GM19395 (cell line): ENCODE measurements around the gene PLK5.
"Not testable (repeated sequence)": the region's sequence is repeated elsewhere in the genome, so short reads cannot be mapped to it uniquely, and the experiment has no call there.

Source experiments
- ATAC-seq: cut with Tn5 transposase; IDR thresholded peaks from one replicate; pipeline ENCODE4 v1.9.1; 2021; ENCODE audit warnings: mild to moderate bottlenecking, moderate library complexity; ENCODE audit not compliant: unreplicated experiment

The PLK5 gene

DNA sequence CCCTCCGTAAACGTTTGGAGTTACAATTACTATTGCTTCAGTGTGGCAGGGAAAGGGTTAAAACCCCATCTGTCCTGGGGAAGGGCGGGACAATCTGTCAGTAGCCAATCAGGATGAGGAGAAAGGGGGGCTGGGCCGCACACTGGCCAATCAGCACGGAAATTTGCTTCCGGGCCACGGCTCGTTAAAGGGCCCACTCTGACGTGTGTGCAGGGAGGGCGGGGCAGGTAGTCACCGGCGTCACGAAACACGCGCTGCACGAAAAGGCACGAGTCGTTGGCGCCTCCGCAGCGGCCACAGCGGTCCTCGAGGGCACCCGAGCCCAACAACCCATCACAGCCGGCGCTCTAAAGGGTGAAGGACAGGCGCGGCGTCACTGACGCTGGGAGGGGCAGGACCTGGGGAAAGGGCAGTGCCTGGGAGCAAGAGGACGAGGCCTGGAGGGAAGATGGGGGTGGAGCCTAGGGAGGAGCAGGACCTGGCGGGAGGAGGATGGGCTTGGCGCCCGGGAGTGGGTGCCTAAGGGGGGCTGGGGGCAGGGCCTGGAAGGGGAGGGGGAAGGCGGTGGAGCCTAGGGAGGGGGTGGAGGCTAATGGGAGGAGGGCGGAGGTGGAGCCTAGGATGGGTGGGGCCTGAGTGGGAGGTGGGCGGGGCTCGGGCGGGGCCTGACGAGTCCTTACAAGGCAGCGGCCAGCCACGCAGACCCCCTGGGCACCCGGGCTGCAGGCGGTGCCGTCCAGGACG, 15.9 kb upstream of the PLK5 start:
- no peak for ATAC-seq

DNA sequence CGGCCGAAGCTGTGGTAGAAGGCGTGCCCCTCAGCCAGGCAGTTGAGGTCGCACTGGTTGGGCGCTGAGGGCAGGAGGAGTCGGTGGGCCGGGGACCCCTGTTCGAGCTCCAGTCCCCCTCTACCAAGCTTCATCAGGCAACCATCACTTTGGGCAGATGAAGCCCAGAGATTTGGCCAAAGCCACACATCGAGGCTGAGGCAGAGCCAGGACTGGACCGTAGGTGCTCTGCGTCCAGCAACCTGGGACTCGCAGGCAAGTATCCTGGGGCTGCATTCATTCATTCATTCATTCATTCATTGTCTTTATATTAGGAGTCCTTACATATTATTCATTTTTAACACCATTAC, 15.4 kb upstream of the PLK5 start:
- no peak for ATAC-seq

DNA sequence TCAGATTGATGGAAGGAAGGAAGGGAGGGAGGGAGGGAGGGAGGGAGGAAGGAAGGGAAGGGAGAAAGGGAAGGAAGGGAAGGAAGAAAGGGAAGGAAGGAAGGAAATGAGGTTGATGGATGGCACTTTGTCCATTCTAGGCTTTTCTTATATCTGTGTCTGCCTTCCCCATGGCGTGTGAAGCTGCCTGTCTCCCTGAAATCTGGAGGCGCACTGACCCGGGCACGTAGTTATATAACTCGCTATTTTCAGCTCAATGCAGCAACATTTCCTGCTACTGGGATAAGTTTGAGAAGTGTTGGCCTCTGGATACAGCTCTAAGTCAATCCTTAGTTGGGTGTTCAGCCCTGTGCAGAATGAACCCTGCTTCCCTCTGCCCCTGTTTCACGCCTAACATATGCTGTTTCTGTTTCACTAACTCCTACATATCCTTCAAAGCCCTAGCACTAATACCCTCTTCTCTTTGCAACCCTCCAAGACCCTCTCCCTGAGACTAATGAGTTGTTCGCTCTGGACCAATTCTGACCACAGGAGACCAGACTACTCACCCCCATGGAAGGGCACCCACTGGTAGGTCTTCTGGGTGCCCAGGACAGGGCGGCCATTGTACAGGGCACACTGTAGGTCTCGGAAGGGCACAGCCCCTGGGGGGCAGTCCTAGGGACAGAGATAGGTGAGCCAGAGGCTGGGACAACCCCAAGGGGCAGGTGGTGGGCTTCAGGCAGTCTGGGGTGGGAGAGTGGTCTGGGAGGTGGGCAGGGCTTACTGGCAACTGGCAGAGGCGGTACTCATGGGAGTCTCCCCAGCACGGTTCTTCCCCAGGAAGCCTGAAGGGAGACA, 14.1 kb upstream of the PLK5 start:
- no peak for ATAC-seq

DNA sequence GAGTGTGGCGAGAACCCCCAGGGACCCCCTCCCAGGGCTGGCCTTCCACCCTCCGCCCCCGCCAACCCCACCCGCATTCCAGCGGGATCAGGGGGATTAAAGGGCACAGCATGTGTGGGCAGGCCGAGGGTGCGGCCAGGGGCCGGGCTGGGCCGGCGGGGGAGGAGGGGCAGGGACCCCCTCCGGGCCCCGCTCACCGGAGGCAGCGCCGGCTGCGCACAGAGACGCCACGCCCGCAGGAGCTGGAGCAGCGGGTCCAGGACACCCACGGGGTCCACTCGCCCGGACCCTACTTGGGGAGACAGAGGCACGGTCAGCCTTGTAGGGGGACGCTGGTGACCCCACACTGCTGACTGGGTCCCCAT, 13.5 kb upstream of the PLK5 start:
- ATAC-seq, result no peak

DNA sequence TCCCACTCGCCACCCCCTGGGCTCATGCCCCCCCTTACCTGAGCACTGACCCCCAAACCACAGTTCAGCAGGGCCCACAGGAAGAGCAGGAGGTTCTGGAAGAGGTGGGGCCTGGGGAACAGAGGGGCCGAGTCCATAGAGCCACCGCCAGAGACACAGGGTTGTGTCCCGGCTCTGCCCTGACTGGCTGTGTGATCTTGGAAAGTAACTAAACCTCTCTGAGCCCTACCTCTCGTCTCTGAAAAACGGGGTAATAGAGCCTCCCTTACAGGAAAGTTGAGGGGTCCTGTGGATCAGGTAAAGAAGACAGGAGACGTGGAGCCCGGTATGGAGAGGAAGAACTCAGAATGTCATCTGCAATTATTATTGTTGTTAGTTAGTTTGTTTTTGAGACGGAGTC, 13.1 kb upstream of the PLK5 start:
- ATAC-seq, result no peak

DNA sequence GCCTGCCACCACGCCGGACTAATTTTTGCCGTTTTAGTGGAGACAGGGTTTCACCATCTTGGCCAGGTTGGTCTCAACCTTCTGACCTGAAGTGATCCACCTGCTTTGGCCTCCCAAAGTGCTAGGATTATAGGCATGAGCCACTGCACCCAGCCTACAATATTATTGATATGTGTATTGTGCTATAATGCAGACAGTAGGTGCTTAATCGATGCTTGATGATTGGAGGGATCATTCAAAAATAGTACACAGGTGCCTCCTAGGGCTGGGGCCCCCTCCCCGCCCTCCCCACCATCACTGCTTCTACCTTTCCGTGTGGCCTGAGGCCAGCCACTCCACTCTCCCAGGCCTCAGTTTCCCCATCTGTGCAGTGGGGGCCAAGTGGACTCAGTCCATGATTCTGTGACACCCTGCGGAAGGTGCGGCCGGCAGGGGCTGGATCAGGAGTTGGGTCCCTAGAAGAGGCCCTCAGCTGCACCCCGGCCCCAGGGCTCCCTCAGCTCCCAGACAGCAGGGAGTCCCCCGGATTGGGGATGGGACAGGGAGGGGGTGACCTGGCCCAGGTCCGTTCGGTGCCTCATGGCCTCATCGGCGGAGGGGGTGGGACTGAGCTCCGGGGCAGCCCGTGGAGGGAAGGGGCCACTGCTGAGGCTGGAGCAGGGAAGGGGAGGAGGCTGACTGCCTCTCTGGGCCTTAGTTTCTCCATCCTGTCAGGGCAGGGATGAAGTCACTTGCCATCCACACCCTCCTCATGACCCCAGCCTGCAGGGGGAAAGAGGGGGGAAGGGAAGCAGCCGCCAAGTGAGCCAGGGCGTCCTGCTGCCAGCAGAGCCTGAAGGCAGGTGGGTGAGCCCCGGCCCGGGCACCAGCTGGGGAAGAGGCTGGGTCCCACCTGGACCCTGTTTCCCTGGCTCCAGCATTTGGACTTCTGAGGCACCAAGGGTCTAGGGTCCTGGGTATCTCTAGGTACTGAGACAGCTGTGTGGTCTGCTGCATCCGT, 12.3 kb upstream of the PLK5 start:
- no peak for ATAC-seq

DNA sequence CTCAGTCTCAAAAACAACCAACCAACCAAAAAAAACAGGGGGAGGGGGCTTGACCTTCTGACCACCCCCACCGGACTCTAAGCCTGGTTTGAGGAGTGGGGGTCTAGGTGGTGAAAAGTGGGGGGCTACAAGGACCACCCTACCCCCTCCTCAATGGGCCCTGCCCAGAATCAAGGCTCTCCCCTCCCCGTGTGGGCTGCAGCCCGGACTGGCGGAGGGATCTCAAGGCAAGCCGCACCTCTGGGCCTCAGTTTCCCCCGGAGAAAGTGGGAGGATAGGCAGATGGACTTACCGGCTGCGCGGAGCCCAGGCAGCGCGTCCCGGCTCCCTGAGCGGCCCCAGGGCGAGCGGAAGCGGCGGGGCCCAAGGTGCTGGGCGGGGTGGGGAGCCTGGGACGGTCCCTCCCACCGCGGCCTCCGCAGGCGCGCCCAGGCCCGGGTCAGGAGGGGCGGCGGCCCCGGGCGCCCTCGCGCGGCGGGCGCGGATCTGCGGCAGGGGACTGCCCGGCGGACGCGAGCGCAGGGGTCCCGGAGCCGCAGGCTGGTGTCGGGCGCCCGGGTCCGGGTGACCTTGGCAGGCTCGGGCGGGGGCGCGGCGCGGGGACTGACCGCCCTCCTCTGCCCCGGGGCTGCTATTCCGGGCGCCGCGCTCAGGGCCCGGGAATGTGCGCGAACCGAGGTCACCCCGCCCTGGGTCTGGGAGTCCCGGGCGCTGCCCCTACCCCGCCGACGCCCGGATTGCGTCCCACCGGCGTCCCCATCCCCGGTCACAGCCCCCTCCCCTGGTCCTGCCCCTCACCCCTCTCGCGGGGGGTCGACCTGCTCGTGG, 11.0 kb upstream of the PLK5 start, which contains the start of gene ADAMTSL5:
ADAMTSL5 (minus strand) TSS at position 349 of the 828 bp plus-strand sequence. CDS start 2,076 bp downstream, outside the sequence.
- ATAC-seq, result no peak

DNA sequence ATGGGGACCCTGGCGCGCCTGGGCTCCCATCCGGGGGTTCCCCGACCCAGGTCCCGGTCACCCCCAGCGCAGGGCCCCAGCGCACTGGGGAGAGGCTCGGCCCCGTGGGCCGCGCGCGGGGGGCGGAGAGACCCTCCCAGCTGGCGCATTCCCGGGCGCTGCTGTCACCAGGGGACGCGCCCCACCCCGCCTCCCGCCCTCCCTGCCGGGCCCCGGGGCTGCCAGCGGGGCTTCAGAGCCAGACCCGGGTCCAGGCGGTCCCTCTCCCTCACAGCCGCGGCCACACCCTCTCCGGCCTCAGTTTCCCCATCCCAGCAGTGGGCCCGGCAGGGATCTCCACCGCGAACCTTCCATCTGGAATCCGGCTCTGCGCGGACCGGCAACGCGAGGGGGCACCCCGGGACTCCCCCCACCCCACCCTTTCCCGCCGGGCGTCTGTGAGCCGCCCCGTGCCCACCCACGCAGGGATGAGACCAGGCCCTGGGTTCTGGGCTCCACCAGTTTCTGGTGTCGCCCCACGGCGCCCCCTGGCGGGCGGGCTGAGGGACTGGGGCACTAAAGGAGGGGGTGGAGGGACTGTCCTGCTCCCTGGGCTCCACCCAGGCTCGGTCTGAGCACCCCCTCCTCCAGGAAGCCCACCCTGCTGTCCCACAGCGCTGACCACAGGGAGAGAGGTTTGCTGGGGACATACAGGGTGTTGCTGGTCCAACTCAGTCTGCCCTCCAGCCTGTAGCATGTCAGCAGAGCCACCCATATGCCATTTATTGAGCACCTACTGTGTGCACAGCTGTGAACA, 10.2 kb upstream of the PLK5 start:
- no peak for ATAC-seq

DNA sequence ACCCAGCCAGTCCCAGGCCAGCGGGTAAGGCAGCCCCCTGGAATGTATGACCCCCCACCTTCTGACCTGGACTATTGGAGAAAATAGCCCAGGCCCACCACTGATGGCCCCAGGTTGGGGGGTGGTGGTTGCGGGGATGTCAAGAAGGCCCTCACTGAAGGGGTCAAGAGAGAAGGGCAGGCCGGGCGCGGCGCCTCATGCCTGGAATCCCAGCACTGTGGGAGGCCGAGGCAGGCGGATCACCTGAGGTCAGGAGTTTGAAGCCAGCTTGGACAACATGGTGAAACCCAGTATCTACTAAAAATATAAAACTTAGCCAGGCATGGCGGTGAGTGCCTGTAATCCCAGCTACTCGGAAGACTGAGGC, 9.6 kb upstream of the PLK5 start:
- no peak for ATAC-seq

DNA sequence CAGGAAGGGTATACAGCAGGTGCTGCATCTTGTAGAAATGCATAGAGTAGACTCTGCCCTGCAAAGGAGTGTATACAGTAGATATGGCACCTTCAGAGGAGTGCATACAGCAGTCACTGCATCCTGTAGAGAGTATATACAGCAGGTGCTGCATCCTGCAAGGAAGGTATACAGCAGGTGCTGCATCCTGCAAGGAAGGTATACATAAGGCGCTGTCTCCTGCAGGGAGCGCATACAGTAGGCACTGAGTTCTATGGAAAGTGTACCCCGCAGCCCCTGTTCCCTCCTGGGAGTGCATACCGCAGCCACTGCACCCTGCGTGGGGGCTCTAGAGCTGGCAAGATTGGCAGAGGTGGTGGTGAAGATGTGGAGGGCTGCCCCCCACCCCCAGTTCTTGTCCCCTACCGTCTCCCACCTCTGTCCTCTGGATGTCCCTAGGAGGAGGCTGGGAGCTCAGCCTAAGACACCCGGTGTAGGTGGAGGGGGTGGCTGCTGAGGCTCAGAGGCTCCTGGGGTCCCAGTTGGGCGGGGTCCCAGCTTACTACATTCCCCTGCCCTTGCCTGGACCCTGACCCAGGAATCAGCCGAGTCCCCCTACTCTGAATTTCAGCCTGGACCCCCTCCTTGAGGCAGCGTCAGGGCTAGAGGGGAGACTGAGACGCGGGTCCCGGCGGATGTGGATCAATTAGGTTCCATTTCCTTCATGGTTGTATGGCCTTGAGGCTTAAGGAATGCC, 8.7 kb upstream of the PLK5 start:
- ATAC-seq, result no peak

DNA sequence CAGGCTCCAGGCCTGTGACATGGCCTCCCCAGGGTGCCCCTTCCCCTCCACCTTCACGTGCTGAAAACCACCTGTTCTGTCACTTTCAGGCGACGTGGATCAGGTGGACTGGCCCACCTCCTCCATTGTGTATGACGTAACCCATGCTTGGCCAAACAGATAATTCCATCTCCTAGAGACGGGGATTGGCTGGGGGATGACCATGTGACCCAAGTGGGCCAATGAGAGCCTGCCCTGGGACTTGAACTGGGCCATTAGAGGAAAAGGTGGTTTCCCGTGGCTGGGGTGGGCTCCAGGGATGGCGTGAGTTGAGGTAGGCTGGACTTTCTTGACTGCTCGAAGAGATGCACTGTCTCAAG, 7.5 kb upstream of the PLK5 start:
- ATAC-seq, result no peak

DNA sequence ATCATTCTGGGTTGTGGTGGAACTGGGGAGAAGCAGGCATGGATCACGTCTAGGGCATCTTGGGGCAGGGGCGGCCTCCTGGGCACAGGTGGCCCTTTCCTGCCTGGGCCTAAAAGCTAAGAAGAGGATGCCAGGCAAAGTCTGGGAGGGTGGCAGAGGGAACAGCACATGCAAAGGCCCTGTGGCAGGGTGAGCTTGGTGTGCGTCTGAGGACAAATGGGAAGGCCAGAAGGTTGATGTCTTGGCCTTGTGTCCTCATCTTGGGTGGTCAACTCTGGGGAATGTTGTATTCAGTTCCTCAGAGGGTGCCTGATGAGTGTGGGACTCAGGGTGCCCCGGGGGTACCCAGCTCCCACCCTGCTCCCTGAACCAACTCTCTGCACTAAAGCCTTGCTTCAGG, 5.4 kb upstream of the PLK5 start:
- ATAC-seq, result no peak

DNA sequence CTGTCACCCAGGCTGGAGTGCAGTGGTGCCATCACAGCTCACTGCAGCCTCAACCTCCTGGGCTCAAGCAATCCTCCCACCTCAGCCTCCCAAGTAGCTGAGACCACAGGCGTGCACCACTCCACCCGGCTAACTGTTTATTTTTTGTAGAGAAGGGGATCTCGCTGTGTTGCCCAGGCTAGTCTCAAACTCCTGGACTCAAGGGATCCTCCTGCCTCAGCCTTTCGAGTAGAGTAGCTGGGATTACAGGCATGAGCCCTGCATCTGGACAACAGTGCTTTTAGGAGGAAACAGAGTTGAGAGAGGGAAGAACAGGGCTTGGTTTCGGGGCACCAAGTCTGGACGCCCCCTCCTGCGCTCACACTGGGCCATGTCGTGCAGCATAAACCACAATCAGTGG, 4.1 kb upstream of the PLK5 start:
- not testable (repeated sequence) for ATAC-seq

DNA sequence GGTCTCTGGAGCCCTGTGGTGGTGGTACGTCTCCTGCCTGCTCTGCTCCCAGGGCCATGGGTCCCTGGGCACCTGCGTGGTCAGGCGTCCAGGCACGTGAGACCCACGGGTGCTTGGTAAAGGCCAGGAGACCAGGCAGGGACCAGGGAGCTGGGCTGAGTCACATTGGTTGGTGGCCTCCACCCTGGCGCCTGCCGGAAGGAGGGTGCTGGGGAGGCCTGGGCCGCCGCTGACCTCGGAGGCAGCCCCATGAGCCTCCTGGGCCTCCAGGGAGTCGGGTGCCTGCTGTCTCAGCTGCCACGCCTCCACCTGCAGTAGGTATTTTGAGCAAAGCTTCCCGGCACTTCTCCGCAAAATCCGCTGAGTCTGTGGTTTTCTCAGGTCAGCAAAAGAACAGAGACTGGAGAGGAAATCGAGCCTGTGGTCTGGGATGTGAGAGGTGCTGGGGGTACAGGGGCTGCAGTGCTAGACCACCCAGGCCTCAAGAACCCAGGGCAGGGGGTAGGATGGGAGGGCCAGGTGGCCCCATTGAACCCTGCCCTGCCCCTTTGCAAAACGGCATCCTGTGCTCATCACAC, 3.6 kb upstream of the PLK5 start:
- ATAC-seq, result no peak

DNA sequence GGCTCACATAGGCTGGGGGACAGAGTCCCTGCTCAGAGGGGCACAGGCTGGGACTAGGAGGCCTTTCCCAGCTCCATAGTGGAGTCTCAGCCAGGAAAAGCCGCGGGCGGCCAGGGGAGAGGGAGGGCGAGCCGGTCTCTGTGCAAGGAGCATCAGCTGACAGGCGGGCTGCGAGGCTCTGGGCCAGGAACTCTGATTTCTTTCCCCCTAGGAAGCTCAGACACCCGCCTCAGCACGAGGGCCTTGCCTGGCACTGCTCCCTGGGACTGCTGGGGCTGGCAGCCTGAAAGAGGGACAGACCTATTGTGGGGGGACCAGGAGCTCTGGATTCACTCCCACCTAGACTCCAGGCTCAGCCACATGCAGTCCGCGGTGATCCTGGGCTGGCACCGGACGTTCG, 2.2 kb upstream of the PLK5 start:
- no peak for ATAC-seq

DNA sequence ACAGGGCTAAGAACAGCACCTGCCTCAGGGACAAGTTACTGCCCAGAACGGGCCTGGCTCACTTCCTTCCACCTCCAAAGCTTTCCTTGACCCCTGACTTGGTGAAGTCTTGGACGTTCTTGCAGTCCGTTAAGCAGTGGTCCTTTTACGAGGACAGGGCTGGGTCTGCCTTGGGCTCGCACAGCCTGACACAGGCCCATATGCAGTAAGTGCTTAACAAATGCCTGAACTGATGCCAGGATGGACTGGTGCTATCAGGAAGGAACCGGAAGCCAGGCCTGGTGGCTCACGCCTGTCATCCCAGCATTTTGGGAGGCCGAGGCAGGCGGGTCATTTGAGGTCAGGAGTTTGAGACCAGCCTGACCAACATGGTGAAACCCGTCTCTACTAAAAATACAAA, 1.8 kb upstream of the PLK5 start:
- no peak for ATAC-seq

DNA sequence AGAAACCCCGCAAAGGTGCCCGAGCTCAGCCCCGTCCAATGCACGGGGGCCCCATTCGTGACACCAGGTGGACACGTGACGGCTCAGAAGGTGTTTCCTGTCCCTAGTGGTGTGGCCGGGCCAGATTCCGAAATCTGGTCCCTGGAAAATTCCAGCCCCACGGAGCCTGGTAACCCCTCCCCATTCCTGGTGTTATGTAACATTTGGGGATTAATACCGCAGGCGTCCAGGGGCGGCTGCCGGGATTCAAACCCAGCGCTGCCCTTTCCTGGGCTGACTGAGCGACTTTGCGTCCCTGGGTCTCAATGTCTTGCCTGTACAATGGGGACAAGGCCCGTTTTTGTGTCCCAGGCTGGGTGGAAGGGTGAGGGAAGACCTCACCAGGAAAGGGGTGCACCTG, 1.0 kb upstream of the PLK5 start:
- ATAC-seq, result no peak

DNA sequence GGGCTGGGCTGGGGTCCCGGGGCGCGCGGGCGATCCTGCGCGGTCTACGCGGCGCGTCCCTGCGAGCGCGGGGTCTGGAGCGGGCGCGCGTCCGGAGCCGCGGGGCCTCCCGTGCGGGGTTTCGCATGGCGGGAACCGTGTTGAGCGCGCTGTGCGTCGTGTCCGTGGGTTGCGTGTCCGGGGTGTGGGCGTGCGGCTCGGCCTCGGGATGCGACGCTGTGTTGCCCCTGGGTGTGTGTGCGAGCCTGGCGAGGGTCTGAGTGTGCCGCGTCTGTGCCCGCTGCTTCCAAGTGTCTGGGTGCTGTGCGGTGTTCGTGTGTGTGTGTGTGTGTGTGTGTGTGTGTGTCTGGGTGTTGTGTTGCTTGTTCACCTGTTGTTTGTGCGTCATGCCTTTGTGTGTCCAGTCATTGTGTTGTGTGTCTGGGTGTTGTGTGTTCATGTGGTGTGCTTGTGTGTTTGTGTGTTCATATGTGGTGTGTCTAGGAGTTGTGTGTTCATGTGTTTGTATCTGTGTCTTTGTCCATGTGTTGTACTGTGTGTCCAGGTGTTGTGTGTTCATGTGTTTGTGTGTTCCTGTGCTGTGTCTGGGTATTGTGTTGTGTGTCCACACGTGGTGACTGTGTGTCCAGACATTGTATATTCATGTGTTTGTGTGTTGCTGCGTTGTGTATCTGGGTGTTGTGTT, 552 bp downstream of the PLK5 start:
- no peak for ATAC-seq
